ENCODE data around the gene HOXC9.

Gene HOXC9

DNA sequence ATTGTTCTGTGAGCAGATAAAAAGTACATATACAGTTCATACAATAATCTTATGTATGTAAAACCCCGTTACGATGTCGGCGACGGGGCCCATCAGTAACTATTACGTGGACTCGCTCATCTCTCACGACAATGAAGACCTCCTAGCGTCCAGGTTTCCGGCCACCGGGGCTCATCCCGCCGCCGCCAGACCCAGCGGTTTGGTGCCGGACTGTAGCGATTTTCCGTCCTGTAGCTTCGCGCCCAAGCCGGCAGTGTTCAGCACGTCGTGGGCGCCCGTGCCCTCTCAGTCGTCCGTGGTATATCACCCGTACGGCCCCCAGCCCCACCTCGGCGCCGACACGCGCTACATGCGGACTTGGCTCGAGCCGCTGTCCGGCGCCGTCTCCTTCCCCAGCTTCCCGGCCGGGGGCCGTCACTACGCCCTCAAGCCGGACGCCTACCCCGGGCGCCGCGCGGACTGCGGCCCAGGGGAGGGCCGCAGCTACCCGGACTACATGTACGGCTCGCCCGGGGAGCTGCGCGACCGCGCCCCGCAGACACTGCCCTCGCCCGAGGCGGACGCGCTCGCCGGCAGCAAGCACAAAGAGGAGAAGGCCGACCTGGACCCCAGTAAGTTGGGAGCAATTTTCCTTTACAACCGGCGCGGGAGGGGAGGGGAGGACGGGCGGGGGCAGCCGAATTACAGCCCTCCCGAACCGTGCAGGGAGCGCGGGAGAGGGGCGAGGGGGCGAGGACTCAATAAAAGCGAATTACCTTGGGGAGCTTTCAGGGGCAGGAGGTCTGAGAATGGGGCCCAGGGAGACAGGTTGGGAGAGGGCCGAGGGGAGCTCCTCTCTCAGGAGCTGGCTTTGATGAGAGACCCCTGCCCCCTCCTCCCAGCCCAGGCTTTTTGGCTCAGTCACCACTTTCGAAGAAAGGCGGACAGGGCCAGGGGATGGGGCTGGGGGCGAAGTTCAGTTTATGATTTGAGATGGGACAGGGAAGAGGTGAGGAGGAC, at the start of gene HOXC9:
Gene HOXC9 (plus strand): TSS at position 46 of the 999 bp plus-strand sequence. CDS start 28 bp downstream, at position 74.
- DNase-seq (ENCODE audit: low spot score) = no peak

DNA sequence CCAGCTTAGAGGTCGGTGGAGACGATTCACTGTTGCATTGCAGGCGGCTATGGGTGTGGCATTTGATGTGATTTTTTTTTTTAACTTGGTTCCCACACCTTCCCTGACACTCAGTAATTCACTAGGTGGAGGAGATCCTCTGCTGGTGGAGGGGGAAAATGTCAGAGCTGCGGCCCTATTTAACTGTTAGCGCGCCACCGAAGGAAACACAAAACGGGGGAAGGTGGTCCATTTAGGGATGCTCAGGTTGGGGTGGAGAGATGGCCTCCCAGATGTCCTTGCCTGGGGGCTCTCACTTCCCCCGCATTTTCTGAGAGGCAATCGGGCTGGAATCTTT, 49.6 kb upstream of the HOXC9 start:
- DNase-seq (ENCODE audit: low spot score) = no peak

DNA sequence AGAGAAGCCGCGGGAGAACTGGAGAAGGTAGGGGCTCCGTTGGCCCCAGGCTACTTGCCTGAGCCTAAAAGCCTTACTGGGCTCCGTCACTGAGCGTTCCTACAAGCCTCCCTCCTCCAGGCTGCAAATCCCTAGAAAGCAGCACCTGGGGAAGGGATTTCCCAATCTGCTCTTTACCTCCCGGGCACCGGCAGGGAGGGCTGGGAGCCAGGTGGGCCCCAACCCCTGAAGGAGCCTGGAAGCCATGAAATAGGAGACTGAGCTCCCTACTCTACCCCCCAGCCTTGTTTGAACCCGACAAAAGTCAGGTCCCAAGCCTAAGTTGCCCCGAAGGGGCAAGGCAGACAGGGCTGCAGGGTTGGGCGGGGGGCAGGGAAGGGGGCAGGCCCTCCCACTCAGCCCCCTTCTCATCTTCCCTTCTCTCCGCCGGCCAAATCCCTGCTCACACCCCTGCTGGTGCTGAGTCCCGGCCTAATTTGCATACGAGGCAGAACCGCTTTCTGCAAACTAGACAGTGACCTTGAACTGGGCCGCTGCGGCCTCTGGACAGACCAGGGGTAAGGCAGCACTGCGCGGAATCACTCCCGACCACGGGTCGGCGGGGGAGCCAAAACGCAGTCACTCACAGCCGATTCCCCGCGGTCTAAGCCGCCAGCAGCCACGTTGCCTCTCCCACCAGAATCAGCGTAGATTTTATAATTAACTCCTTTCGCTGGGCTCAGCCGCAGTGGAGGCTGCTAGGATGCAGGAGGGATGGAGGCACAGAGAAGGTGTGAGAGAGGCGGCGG, 49.0 kb upstream of the HOXC9 start:
- no peak for DNase-seq (ENCODE audit: low spot score)

DNA sequence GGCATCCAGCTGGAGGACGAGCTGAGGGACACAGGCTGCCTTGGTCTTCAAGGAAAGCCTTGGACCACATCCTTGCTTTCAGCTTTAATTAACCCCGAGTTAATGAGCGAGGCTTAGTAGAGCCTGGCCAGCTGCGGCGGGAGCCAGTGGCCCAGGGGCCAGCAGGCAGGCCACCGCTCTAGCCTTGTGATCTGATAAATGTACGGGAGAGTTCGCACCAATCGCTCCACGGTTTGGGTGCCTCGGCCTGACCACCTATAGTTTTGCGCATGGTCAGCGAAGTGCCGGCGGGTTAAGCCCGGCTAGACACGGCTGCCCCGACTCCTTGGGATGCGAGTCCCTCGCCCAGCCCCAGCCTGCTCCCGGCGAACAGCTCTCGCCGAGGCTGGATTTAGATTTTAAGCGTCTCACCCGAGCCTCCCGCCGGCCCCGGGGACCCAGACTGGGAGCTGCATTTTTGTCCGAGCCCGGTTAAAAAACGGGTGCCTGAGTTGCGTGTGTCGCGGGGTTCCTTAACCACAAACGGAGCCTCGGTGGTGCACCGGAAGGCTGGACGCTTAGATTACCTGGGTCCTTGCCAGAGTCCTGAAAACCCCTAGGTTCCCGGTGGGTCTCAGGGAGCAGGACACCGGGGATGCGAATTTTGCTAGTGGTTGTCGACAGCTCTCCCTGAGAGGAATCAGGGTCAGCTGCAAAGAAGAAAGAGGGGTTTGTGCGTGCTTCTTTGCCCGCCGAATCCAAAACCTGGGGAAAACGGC, 48.2 kb upstream of the HOXC9 start:
- DNase-seq (ENCODE audit: low spot score) = no peak

DNA sequence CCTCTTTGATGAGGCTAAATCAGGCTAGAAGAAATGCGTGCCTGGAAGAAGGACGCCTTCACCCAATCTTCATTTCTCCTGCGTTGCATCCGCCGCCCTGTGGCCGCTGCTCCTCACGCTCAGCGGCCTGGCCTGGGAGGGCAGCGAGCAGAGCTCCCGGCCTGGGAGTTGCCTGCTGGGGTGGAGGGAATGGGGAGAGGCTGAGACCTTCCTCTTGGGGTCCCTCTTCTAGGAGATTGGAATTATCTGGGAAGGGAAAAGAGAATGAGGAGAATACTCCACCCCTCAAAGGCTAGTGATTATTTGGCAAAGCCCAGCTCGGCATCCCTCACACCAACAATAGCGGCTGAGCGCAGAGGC, 47.6 kb upstream of the HOXC9 start:
- no peak for DNase-seq (ENCODE audit: low spot score)

DNA sequence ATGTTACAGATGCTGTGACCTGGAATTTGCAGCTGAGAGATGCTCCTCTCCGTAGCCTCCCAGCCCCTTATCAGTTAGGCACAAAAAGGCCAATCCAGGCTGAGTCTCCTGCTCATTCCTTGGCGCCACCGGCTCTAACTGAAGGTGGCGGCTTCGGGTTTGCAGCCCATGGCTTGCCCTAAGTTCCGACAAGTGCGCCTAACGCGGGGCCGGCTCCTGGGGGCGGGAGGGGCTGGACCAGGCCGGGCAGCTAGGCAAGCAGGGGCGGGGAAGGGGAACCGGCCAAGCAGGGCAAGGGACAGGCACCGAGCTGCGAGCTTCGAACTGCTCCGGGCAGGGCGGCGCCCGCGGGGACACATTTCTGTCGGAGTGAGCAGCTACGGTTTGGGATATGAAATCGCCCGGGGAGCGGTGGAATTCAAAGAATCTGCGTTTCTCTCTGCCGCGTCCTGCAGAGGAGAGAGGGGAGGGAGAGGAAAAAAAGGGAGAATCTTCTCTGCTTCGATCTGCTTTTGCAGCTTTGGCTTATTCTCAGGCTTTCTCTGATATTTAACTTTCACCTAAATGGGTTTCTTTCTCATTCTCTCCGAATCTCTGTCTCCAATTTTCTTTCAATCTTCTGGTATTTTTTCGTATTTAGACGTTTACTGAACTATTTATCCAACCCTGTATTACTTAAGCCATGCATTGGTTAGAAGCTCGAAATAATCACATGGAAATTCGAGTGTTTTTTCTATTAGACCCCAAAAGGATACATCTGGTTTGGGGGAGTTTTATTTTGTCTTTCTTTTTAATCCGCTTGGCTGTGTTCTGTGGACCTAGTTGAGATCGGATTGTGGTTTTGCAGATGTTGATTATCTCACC, 46.9 kb upstream of the HOXC9 start:
- no peak for DNase-seq (ENCODE audit: low spot score)

DNA sequence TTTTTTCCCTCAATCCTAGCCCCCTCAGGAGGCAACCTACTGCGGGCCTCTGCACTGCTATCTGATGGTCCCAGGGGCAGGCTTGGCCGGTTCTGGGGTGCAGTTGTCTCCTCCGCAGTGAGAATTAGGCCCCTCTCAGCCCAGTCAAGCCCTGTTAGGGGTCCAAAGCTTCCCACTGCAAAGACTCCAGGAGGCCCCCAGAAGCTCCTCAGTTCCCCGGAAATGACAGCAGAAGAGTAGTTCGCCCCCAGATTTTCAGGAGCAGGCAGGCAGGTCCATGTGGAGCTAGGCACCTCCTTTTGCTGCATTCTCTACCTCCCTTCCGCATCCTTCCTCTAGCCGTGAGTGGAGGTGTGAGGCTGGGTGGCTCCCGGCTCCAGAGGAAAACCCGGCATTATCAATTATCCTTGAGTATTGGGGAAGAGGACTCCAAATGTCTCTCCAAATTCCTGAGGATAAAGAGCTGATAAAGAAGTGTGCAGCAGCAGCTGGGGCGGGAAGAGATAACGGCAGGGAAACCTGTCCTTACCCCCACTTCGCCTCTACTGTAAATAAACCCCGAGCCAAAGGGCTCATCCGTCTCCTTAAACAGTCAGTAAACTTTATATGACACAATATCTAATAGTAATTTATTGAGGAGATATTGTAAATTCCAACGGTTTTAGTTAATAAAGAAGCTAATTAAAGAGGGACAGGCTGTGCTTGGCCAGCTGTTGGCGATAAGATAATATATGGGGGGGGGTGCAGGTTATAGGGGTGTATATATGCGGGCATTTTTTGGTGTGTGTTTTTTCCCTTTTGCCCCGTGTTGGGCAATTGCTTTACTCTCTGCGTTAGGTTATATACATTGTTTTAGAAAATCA, 45.9 kb upstream of the HOXC9 start:
- no peak for DNase-seq (ENCODE audit: low spot score)

DNA sequence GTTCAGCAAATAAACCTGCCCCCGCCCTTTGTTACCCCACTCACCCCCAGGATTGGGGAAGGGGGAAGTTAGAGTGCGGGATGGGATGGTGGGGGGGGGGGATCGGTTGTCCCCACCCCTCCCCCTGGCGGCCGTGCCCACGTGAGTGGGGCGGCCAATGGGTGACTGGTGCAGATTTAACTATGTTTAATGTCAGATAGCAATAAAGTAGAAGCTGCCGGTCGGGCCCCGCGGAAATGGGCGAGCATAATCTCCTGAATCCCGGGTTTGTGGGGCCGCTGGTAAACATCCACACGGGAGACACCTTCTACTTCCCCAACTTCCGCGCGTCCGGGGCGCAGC, 45.3 kb upstream of the HOXC9 start, which contains the start of gene HOXC12:
Gene HOXC12 (plus strand): TSS at position 210 of the 342 bp plus-strand sequence. CDS start 27 bp downstream, at position 237.
- DNase-seq (ENCODE audit: low spot score) = no peak

DNA sequence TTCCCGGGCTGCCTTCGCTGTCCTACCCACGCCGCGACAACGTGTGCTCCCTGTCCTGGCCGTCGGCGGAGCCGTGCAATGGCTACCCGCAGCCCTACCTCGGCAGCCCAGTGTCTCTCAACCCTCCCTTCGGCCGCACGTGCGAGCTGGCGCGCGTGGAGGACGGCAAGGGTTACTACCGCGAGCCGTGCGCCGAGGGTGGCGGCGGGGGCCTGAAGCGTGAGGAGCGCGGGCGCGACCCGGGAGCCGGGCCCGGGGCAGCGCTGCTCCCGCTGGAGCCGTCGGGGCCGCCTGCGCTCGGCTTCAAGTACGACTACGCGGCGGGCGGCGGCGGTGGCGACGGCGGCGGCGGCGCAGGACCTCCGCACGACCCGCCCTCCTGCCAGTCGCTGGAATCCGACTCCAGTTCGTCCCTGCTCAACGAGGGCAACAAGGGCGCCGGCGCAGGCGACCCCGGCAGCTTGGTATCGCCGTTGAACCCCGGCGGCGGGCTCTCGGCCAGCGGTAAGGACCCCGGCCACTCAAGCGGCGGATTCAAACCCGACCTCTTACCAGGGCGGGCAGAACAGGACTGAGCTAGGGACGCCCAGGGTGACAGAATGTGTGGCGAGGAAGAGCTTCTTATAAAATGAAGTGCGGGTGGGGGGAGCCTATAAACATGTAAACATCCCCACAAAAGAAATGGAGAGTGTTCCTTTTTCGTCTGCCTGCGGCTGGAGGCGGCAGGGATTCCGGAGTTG, 44.8 kb upstream of the HOXC9 start:
- no peak for DNase-seq (ENCODE audit: low spot score)

DNA sequence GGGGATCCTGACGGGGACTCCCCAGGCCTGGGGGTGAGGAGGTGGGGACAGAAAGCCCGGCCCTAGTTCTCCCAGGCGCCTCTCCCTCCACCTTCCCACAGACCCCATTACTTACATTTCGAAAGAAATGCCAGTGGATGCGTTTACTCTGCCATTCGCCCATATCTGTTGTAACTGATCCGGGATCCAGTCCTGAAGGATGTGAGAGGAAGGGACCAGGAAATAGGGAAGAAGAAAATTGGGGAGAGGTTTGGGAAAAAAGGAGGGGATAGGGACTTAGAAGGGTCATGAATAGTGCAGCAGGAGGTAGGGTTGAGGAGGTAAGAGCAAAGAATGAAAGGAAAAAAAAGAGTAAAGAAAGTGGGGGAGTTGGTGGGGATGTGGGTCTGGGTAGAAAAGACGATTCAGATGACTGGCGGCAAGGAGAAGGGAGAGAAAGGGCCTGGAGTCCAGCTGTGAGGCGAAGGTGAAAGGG, 44.1 kb upstream of the HOXC9 start:
- DNase-seq (ENCODE audit: low spot score) = no peak

DNA sequence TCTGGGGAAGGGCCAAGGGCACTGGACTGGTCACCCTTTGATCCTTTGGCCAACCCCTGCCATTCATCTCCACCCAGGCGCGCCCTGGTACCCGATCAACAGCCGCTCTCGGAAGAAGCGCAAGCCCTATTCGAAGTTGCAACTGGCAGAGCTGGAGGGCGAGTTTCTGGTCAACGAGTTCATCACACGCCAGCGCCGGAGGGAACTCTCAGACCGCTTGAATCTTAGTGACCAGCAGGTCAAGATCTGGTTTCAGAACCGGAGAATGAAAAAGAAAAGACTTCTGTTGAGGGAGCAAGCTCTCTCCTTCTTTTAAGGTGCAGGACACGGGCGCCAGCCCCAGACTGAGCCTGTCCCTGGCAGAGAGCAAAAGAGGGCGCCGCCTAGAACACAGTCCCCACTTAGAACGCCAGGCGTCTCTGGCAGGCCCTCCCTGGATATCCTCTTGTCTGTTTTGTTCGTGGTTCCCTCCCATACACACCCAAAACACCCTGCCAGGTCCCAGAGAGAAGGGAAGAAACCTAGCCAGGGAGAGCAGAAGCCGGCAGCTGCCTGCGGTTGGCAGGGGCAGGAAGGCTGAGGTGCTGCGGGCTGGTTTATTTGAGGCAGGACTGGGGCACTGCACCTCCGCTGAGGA, 43.6 kb upstream of the HOXC9 start:
- no peak for DNase-seq (ENCODE audit: low spot score)

DNA sequence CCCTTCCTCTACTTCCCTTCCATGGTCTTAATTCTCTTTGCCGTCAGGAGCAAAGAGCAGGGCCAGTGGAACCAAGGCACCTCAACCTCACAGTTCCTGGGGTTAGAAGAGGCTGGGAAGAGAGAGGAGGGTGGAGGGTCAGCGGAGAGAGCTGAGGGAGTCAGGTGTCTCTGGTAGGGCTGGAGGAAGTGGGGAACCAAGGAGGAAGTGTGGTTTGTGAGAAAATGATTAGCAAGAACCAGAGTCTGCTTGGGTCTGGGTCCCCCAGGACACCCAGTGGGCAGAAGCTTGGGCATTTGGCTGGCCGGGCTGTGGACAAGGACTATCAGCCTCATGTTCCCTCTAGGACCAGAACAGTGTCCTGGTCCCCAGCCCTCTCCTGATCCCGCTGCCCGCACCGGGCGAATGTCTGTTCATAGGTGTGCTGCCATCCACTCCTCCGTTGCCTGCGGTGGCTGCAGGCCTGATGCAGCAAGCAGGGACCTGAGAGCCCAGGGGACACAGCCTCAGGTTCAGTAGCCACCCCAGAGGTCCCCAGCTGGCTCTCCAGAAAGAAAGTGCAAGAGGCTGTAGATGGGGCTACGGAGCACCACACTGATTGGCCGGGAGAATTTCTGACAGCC, 42.9 kb upstream of the HOXC9 start:
- DNase-seq (ENCODE audit: low spot score) = no peak

DNA sequence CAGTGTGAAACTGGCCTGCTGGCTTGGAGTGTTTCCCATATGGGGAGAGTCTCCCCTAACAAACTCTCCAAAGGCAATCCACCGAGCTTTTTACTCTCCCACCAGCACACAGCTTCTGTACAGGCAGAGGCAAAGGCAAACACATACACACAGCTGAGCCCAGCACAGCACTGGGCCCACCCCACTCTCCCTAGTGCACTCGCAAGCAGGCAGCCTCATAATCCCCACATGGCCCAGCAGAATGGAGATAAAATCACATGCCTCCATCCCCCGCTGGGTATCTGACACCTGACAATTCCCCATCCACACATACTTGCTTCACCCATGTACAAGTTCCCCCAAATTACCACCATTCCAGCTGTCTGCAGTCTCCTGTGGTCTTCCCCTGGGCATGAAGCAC, 41.8 kb upstream of the HOXC9 start:
- no peak for DNase-seq (ENCODE audit: low spot score)

DNA sequence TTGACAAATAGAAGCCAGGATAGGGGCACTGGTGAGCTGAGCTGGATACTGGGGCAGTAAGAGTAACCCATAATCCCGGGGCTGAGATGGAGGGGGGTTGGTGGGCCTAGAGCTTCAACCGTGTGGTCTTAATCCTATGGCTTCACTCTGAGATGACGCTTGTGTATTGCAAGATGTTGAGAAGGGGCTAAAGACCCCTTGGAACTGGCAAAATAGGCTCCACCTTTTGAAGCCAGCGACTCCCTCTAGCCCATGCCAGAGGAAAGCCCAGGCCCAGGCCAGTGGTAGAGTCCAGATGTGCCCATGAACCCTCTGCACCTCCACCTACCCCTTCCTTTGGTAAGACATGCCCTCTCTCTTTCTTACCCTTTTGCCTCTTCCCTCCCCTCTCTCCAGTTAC, 40.6 kb upstream of the HOXC9 start:
- DNase-seq (ENCODE audit: low spot score) = no peak

DNA sequence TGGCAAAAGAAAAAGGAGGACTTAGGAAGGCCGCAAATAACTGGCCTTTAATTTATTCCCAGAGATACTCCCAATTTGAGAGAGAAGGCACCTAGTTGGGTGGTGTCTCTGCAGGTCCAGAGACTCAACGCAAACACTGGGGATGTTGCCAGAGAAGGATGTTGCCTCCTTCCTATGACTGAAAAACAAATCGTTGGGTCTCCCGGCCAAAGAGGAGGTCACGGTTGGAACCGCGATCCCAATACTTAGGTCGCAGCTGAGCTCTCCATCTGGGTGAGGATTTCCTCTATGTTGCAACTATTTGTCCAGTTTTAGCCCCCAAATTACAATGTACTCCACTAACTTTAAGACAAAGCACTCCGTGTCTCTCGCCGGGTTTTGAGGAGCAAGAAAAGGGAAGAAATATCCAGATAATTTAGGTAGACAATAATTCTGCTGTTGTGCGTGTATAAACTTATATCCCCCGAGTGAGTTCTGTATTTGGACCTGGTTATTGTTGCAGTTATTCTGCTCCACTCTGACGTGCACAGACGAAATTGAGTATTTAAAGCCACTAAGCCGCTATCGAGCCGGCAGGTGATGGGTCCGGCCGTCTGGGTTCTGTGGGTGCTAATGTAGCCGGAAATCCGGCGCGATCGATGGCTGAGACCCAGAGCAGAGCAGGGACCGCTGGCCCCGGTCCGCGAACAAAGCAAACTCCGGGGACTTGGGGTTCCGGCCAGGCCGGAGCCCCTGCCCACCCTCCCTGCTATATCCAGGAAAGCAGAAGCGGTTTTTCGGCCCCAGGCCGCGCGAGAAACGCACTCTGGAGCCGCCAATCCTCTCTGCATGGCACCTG, 39.6 kb upstream of the HOXC9 start:
- no peak for DNase-seq (ENCODE audit: low spot score)

DNA sequence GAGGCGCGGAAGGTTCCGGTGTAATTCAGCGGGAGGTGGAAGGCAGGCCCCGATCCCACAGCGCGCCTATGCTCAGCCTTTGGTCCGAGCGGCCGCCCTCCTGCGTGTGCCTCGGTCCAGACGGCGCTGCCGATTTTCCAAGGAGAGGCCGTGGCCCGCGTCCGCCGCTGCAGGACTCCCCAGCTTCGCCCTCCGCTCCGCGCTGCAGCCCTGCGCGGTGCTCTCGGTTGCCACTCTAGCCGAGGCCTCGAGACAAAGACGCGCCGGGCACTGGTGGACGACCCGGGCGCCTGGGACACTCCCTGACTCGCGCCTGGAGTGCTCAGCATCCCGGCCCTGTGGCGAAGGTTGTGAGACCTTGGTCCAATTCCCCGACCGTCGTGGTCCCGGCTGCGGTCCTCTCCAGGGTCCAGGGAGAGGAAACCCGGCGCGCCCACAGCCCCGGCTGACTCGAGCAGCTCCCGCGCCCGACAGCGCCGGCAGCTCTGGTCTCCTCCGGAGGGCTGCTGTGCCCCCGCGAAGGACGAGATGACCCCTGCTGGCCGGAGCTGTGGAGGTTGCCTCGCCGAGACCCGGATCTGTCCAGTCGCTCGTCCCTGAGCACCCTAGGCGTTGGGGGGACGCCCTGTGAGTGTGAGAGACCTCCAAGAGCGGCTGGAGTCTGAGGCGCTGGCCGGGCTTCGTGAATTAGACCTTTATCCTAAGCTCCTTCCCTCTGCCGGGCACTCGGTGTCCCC, 38.8 kb upstream of the HOXC9 start:
- DNase-seq (ENCODE audit: low spot score) = no peak

DNA sequence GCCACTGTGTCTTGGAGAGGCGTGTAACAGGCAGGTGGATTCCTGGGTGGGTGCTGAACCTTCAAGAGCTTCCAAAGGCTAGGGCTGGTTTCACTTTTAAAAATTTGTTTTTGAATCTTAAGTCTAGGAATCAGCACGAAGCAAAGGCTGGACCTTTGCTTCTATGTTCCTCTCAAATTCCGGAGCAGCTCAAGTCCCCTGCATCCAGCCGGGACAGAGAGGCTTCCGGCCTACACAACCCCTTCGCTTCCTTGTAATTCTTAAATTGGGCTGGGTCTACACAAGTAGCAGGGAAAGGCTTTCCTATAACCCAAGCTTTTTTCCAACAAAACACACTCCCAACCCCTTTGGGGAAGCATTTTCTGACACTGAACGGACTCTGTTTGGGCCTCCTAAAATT, 37.0 kb upstream of the HOXC9 start:
- DNase-seq (ENCODE audit: low spot score) = no peak

Data from CD4-positive, alpha-beta T cell treated with Interleukin-6 at 100 ng/mL for 8 hours (primary cell).